OCI-LY1 (cell line): ENCODE data around the gene SYNJ1.

Source experiments
- EZH2 ChIP-seq: fragments of 200-600 bp; sonication (generic), shearing (Covaris generic); IDR thresholded peaks from 2 replicates; pipeline ENCODE4 v1.8.0; 2017; ENCODE audit warnings: borderline replicate concordance, mixed run types, mild to moderate bottlenecking, antibody characterized with exemption, low read length, moderate library complexity, mixed read lengths
- TF ChIP-seq, protein P1 (sequence below): fragments of 200-600 bp; sonication (generic), shearing (Covaris generic); IDR thresholded peaks from 2 replicates; pipeline ENCODE4 v1.5.1; 2017; ENCODE audit warnings: mild to moderate bottlenecking, antibody characterized with exemption, low read length, moderate library complexity, mixed read lengths

DNA sequence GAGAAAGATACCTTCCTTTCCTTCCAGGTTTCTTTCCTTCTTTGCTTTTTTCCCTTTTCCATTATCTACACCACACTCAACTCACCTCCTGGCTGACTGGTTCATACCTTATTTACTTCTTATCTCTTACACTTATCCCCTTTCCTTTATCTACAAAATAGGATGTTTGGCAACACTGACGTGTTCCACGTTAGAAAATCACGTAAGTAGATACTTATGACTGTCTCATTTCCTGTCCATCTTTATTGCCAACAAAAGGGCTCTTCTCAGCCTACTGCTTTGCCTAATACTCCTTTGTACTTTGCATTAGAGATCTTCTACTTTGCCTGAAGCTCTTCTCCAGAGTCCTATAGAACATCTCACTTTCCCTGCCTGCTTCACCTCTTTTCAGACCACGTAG is 25.1 kb downstream of the SYNJ1 start:
- TF ChIP-seq, protein P1, sequence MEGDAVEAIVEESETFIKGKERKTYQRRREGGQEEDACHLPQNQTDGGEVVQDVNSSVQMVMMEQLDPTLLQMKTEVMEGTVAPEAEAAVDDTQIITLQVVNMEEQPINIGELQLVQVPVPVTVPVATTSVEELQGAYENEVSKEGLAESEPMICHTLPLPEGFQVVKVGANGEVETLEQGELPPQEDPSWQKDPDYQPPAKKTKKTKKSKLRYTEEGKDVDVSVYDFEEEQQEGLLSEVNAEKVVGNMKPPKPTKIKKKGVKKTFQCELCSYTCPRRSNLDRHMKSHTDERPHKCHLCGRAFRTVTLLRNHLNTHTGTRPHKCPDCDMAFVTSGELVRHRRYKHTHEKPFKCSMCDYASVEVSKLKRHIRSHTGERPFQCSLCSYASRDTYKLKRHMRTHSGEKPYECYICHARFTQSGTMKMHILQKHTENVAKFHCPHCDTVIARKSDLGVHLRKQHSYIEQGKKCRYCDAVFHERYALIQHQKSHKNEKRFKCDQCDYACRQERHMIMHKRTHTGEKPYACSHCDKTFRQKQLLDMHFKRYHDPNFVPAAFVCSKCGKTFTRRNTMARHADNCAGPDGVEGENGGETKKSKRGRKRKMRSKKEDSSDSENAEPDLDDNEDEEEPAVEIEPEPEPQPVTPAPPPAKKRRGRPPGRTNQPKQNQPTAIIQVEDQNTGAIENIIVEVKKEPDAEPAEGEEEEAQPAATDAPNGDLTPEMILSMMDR, result no peak
- TF ChIP-seq EZH2, result no peak
